ENCODE measurements around the gene ATP5PF.

Gene ATP5PF

GRCh38 chr21:25734904-25735645, at the start of gene ATP5PF, which contains the start of gene GABPA (continued):
- TF ChIP-seq, protein P1, sequence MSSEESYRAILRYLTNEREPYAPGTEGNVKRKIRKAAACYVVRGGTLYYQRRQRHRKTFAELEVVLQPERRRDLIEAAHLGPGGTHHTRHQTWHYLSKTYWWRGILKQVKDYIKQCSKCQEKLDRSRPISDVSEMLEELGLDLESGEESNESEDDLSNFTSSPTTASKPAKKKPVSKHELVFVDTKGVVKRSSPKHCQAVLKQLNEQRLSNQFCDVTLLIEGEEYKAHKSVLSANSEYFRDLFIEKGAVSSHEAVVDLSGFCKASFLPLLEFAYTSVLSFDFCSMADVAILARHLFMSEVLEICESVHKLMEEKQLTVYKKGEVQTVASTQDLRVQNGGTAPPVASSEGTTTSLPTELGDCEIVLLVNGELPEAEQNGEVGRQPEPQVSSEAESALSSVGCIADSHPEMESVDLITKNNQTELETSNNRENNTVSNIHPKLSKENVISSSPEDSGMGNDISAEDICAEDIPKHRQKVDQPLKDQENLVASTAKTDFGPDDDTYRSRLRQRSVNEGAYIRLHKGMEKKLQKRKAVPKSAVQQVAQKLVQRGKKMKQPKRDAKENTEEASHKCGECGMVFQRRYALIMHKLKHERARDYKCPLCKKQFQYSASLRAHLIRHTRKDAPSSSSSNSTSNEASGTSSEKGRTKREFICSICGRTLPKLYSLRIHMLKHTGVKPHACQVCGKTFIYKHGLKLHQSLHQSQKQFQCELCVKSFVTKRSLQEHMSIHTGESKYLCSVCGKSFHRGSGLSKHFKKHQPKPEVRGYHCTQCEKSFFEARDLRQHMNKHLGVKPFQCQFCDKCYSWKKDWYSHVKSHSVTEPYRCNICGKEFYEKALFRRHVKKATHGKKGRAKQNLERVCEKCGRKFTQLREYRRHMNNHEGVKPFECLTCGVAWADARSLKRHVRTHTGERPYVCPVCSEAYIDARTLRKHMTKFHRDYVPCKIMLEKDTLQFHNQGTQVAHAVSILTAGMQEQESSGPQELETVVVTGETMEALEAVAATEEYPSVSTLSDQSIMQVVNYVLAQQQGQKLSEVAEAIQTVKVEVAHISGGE (tag by site-specific recombination; conservative IDR thresholded peaks at IDR 0.05; ENCODE audit: low read depth) = peak; percentile 99
- TF ChIP-seq ZSCAN23 (tag by site-specific recombination; IDR thresholded peaks at IDR 0.05) (no peak), ZNF518A (tag by site-specific recombination; conservative IDR thresholded peaks at IDR 0.05; ENCODE audit: low read depth) (peak; percentile 98), ZNF416 (tag by site-specific recombination; IDR thresholded peaks at IDR 0.05) (no peak), YY2 (tag by site-specific recombination; IDR thresholded peaks at IDR 0.05) (peak; percentile 86), ZNF266 (tag by site-specific recombination; IDR thresholded peaks at IDR 0.05; ENCODE audit: low read depth) (no peak), ZNF394 (tag by site-specific recombination; IDR thresholded peaks at IDR 0.05; ENCODE audit: borderline replicate concordance) (peak; percentile 70; the same call in 1 of the 2 replicates), OVOL3 (tag by site-specific recombination; IDR thresholded peaks at IDR 0.05) (peak; percentile 28; the same call in 1 of the 2 replicates), ZNF366 (tag by site-specific recombination; conservative IDR thresholded peaks at IDR 0.05) (0 out of 2 replicates have a peak, but pooled peaks have one; percentile 15), ZNF629 (tag by site-specific recombination; IDR thresholded peaks at IDR 0.05) (peak; percentile 59), ZNF747 (tag by site-specific recombination; IDR thresholded peaks at IDR 0.05) (no peak), OSR2 (tag by site-specific recombination; IDR thresholded peaks at IDR 0.05) (peak; percentile 76), ZNF10 (tag by site-specific recombination; IDR thresholded peaks at IDR 0.05) (0 out of 2 replicates have a peak, but pooled peaks have one; percentile 57), ZNF626 (tag by site-specific recombination; IDR thresholded peaks at IDR 0.05) (no peak), ZNF324 (tag by site-specific recombination; IDR thresholded peaks at IDR 0.05) (peak; percentile 75), ZNF350 (tag by site-specific recombination; IDR thresholded peaks at IDR 0.05) (no peak), SALL2 (tag by site-specific recombination; IDR thresholded peaks at IDR 0.05; ENCODE audit: borderline replicate concordance) (no peak), ZNF19 (tag by site-specific recombination; IDR thresholded peaks at IDR 0.05; ENCODE audit: low read depth) (no peak), ELK4 (IDR thresholded peaks at IDR 0.05; ENCODE audit: borderline replicate concordance, low read depth, low read length) (peak; percentile 18; the same call in 1 of the 2 replicates), ZNF132 (tag by site-specific recombination; IDR thresholded peaks at IDR 0.05; ENCODE audit: borderline replicate concordance) (no peak), ZSCAN30 (tag by site-specific recombination; IDR thresholded peaks at IDR 0.05) (peak; percentile 88), ZNF239 (tag by site-specific recombination; IDR thresholded peaks at IDR 0.05) (no peak), SP3 (tag by site-specific recombination; IDR thresholded peaks at IDR 0.05) (peak; percentile 89), ZBTB20 (tag by site-specific recombination; IDR thresholded peaks at IDR 0.05) (peak; percentile 99), ZNF837 (tag by site-specific recombination; IDR thresholded peaks at IDR 0.05) (no peak), KLF10 (tag by site-specific recombination; IDR thresholded peaks at IDR 0.05) (peak; percentile 52; the same call in 1 of the 2 replicates), ZNF354C (tag by site-specific recombination; IDR thresholded peaks at IDR 0.05; ENCODE audit: borderline replicate concordance, low read depth) (no peak)
- TF ChIP-seq, protein P2, sequence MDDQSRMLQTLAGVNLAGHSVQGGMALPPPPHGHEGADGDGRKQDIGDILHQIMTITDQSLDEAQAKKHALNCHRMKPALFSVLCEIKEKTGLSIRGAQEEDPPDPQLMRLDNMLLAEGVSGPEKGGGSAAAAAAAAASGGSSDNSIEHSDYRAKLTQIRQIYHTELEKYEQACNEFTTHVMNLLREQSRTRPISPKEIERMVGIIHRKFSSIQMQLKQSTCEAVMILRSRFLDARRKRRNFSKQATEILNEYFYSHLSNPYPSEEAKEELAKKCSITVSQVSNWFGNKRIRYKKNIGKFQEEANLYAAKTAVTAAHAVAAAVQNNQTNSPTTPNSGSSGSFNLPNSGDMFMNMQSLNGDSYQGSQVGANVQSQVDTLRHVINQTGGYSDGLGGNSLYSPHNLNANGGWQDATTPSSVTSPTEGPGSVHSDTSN (CRISPR knock-in tag; IDR thresholded peaks at IDR 0.05) = no peak
- TF ChIP-seq, protein P3, sequence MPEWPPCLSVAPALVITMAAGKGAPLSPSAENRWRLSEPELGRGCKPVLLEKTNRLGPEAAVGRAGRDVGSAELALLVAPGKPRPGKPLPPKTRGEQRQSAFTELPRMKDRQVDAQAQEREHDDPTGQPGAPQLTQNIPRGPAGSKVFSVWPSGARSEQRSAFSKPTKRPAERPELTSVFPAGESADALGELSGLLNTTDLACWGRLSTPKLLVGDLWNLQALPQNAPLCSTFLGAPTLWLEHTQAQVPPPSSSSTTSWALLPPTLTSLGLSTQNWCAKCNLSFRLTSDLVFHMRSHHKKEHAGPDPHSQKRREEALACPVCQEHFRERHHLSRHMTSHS (tag by site-specific recombination; IDR thresholded peaks at IDR 0.05) = no peak
